Measurements from ENCODE around the gene PROM1.

Gene PROM1

GRCh38 chr4:16045687-16046086 is 38.1 kb downstream of the PROM1 start:
- H2BK5ac ChIP-seq (ENCODE audit: low read depth, low read length, poor library complexity): no peak overlapping the region
- H3K36me3 ChIP-seq (ENCODE audit: control insufficient read depth in 1 of 2, insufficient read depth in 2 of 2, low read length in 2 of 2): peaks cover 0 to 4% of the 10 kb centered on the region in 2 experiments
- H3K18ac ChIP-seq (ENCODE audit: low read length): no peak overlapping the region
- H3K79me2 ChIP-seq (ENCODE audit: control insufficient read depth, insufficient read depth, low read length, poor library complexity): no peaks in the 10 kb centered on the region
- H4K12ac ChIP-seq (ENCODE audit: low read depth, low read length): no peak overlapping the region
- H3K4me3 ChIP-seq (ENCODE audit: low read depth, low read length): no peak overlapping the region
- H3K79me1 ChIP-seq (ENCODE audit: low read length): no peaks in the 10 kb centered on the region
- no peak overlapping the region for H3K4me2 ChIP-seq (ENCODE audit: low read length)
- DNase-seq: no peak
- no peak overlapping the region for H3K9ac ChIP-seq (ENCODE audit: low read length)
- H3K27me3 ChIP-seq (ENCODE audit: insufficient read depth, low read length): no peaks in the 10 kb centered on the region
- no CpG with 5 or more reads among the region's 1 CpG for WGBS (ENCODE audit: extremely low coverage, insufficient coverage, insufficient read length)
- H3K9me3 ChIP-seq (ENCODE audit: insufficient read depth, low read depth, low read length): no peaks in the 10 kb centered on the region
- H4K91ac ChIP-seq (ENCODE audit: low read depth, low read length): no peak overlapping the region
- H2AK5ac ChIP-seq (ENCODE audit: low read length): no peak overlapping the region
- H3K4me1 ChIP-seq (ENCODE audit: control insufficient read depth in 1 of 2, insufficient read depth in 2 of 2, low read length in 2 of 2): peaks cover 0 to 3% of the 10 kb centered on the region in 2 experiments
- no peak overlapping the region for H2BK120ac ChIP-seq (ENCODE audit: insufficient read depth, low read length, poor library complexity)
- H3K4ac ChIP-seq (ENCODE audit: low read depth, low read length): no peak overlapping the region
- no peak overlapping the region for H3K27ac ChIP-seq (ENCODE audit: low read depth, low read length)
- H3K14ac ChIP-seq (ENCODE audit: low read length): no peak overlapping the region
- no peak overlapping the region for H2AFZ ChIP-seq (ENCODE audit: insufficient read depth, low read length, poor library complexity)
- no peak overlapping the region for H3K23ac ChIP-seq (ENCODE audit: low read length)
- H2BK12ac ChIP-seq (ENCODE audit: low read length): no peak overlapping the region
- H4K8ac ChIP-seq (ENCODE audit: low read depth, low read length): no peak overlapping the region

GRCh38 chr4:16043642-16044498 is 40.0 kb downstream of the PROM1 start:
- H3K4me2 ChIP-seq (ENCODE audit: low read length): no peak overlapping the region
- no peak overlapping the region for H3K14ac ChIP-seq (ENCODE audit: low read length)
- H2BK5ac ChIP-seq (ENCODE audit: low read depth, low read length, poor library complexity): no peak overlapping the region

GRCh38 chr4:16039139-16039538 is 44.7 kb downstream of the PROM1 start:
- H3K4ac ChIP-seq (ENCODE audit: low read depth, low read length): no peak overlapping the region
- H4K12ac ChIP-seq (ENCODE audit: low read depth, low read length): no peak overlapping the region
- H3K4me1 ChIP-seq (ENCODE audit: control insufficient read depth in 1 of 2, insufficient read depth in 2 of 2, low read length in 2 of 2): peaks cover 0 to 2% of the 10 kb centered on the region in 2 experiments
- DNase-seq: no peak
- no peaks in the 10 kb centered on the region for H3K27me3 ChIP-seq (ENCODE audit: insufficient read depth, low read length)
- no peak overlapping the region for H3K4me2 ChIP-seq (ENCODE audit: low read length)
- no peak overlapping the region for H4K91ac ChIP-seq (ENCODE audit: low read depth, low read length)
- H3K9ac ChIP-seq (ENCODE audit: low read length): no peak overlapping the region
- no peaks in the 10 kb centered on the region for H3K79me1 ChIP-seq (ENCODE audit: low read length)
- no peak overlapping the region for H2AK5ac ChIP-seq (ENCODE audit: low read length)
- no peak overlapping the region for H3K27ac ChIP-seq (ENCODE audit: low read depth, low read length)
- WGBS (ENCODE audit: extremely low coverage, insufficient coverage, insufficient read length): no CpG with 5 or more reads among the region's 5 CpGs
- H3K36me3 ChIP-seq (ENCODE audit: control insufficient read depth in 1 of 2, insufficient read depth in 2 of 2, low read length in 2 of 2): no peaks in the 10 kb centered on the region
- H4K8ac ChIP-seq (ENCODE audit: low read depth, low read length): no peak overlapping the region
- no peak overlapping the region for H2AFZ ChIP-seq (ENCODE audit: insufficient read depth, low read length, poor library complexity)
- H3K9me3 ChIP-seq (ENCODE audit: insufficient read depth, low read depth, low read length): no peaks in the 10 kb centered on the region
- no peaks in the 10 kb centered on the region for H3K79me2 ChIP-seq (ENCODE audit: control insufficient read depth, insufficient read depth, low read length, poor library complexity)
- no peak overlapping the region for H2BK5ac ChIP-seq (ENCODE audit: low read depth, low read length, poor library complexity)
- no peak overlapping the region for H3K14ac ChIP-seq (ENCODE audit: low read length)
- H3K18ac ChIP-seq (ENCODE audit: low read length): no peak overlapping the region
- no peak overlapping the region for H3K4me3 ChIP-seq (ENCODE audit: low read depth, low read length)
- no peak overlapping the region for H2BK120ac ChIP-seq (ENCODE audit: insufficient read depth, low read length, poor library complexity)
- H2BK12ac ChIP-seq (ENCODE audit: low read length): no peak overlapping the region
- H3K23ac ChIP-seq (ENCODE audit: low read length): no peak overlapping the region

More at GRCh38 chr4:16043642-16044498, 40.0 kb downstream of the PROM1 start:
- no peak overlapping the region for H4K8ac ChIP-seq (ENCODE audit: low read depth, low read length)
- peaks cover 0 to 3% of the 10 kb centered on the region in 2 experiments for H3K4me1 ChIP-seq (ENCODE audit: control insufficient read depth in 1 of 2, insufficient read depth in 2 of 2, low read length in 2 of 2)
- no peak overlapping the region for H2BK120ac ChIP-seq (ENCODE audit: insufficient read depth, low read length, poor library complexity)
- H4K91ac ChIP-seq (ENCODE audit: low read depth, low read length): no peak overlapping the region
- no peak overlapping the region for H3K4me3 ChIP-seq (ENCODE audit: low read depth, low read length)
- H3K9ac ChIP-seq (ENCODE audit: low read length): no peak overlapping the region
- H3K23ac ChIP-seq (ENCODE audit: low read length): no peak overlapping the region
- H3K79me1 ChIP-seq (ENCODE audit: low read length): no peaks in the 10 kb centered on the region
- H3K27me3 ChIP-seq (ENCODE audit: insufficient read depth, low read length): no peaks in the 10 kb centered on the region
- H2AK5ac ChIP-seq (ENCODE audit: low read length): no peak overlapping the region
- no peak overlapping the region for H4K12ac ChIP-seq (ENCODE audit: low read depth, low read length)
- H2BK12ac ChIP-seq (ENCODE audit: low read length): no peak overlapping the region
- H3K27ac ChIP-seq (ENCODE audit: low read depth, low read length): no peak overlapping the region
- no peak overlapping the region for H2AFZ ChIP-seq (ENCODE audit: insufficient read depth, low read length, poor library complexity)
- H3K9me3 ChIP-seq (ENCODE audit: insufficient read depth, low read depth, low read length): no peaks in the 10 kb centered on the region
- H3K36me3 ChIP-seq (ENCODE audit: control insufficient read depth in 1 of 2, insufficient read depth in 2 of 2, low read length in 2 of 2): peaks cover 0 to 4% of the 10 kb centered on the region in 2 experiments
- WGBS (ENCODE audit: extremely low coverage, insufficient coverage, insufficient read length): no CpG with 5 or more reads among the region's 11 CpGs
- no peaks in the 10 kb centered on the region for H3K79me2 ChIP-seq (ENCODE audit: control insufficient read depth, insufficient read depth, low read length, poor library complexity)
- no peak overlapping the region for H3K4ac ChIP-seq (ENCODE audit: low read depth, low read length)
- no peak overlapping the region for H3K18ac ChIP-seq (ENCODE audit: low read length)
- DNase-seq: no peak

- WGBS (ENCODE audit: extremely low coverage, insufficient coverage, insufficient read length): no CpG with 5 or more reads among the region's 4 CpGs
- Histone ChIP-seq H3K4me2 (ENCODE audit: low read length) (no peak overlapping the region), H4K8ac (ENCODE audit: low read depth, low read length) (no peak overlapping the region)
These were observed 45.9 kb downstream of the PROM1 start for GRCh38 chr4:16037901-16038300.

More at GRCh38 chr4:16037901-16038300, 45.9 kb downstream of the PROM1 start:
- no peak overlapping the region for H3K9ac ChIP-seq (ENCODE audit: low read length)
- H2BK5ac ChIP-seq (ENCODE audit: low read depth, low read length, poor library complexity): no peak overlapping the region
- no peak overlapping the region for H2AFZ ChIP-seq (ENCODE audit: insufficient read depth, low read length, poor library complexity)
- H4K12ac ChIP-seq (ENCODE audit: low read depth, low read length): no peak overlapping the region
- no peaks in the 10 kb centered on the region for H3K27me3 ChIP-seq (ENCODE audit: insufficient read depth, low read length)
- H3K27ac ChIP-seq (ENCODE audit: low read depth, low read length): no peak overlapping the region
- H3K14ac ChIP-seq (ENCODE audit: low read length): no peak overlapping the region
- peaks cover 1% of the 10 kb centered on the region for H3K79me1 ChIP-seq (ENCODE audit: low read length)
- no peak overlapping the region for H3K4me3 ChIP-seq (ENCODE audit: low read depth, low read length)
- no peak for DNase-seq
- H3K36me3 ChIP-seq (ENCODE audit: control insufficient read depth in 1 of 2, insufficient read depth in 2 of 2, low read length in 2 of 2): no peaks in the 10 kb centered on the region
- no peak overlapping the region for H4K91ac ChIP-seq (ENCODE audit: low read depth, low read length)
- H3K4me1 ChIP-seq (ENCODE audit: control insufficient read depth in 1 of 2, insufficient read depth in 2 of 2, low read length in 2 of 2): peaks cover 0 to 2% of the 10 kb centered on the region in 2 experiments
- H2BK12ac ChIP-seq (ENCODE audit: low read length): no peak overlapping the region
- no peak overlapping the region for H3K4ac ChIP-seq (ENCODE audit: low read depth, low read length)
- no peak overlapping the region for H3K18ac ChIP-seq (ENCODE audit: low read length)
- no peak overlapping the region for H3K23ac ChIP-seq (ENCODE audit: low read length)
- no peak overlapping the region for H2BK120ac ChIP-seq (ENCODE audit: insufficient read depth, low read length, poor library complexity)
- no peaks in the 10 kb centered on the region for H3K79me2 ChIP-seq (ENCODE audit: control insufficient read depth, insufficient read depth, low read length, poor library complexity)
- no peak overlapping the region for H2AK5ac ChIP-seq (ENCODE audit: low read length)
- no peaks in the 10 kb centered on the region for H3K9me3 ChIP-seq (ENCODE audit: insufficient read depth, low read depth, low read length)

Measured in trophoblast cell (in vitro differentiated cells and primary cell).